NCI-H1694 treated with DMSO at 0.1 percent for 48 hours (cell line): ENCODE data around the gene B3GAT1.
"Not testable (repeated sequence)": the region's sequence is repeated elsewhere in the genome, so short reads cannot be mapped to it uniquely, and the experiment has no call there.

ENCODE experiments used
- DNase-seq: peaks from one replicate; lab custom pipeline; 2025; lab: John Stamatoyannopoulos, UW

The B3GAT1 gene

GRCh38 chr11:134412203-134413042, at the start of gene B3GAT1:
Gene B3GAT1 (minus strand): TSS chr11:134412242. CDS start chr11:134387659, 24,583 bp downstream.
- no peak for DNase-seq

GRCh38 chr11:134461621-134462020, 49.6 kb upstream of the B3GAT1 start:
- DNase-seq = no peak

GRCh38 chr11:134460881-134461280, 48.8 kb upstream of the B3GAT1 start:
- DNase-seq = peak; percentile 20

GRCh38 chr11:134460062-134460561, 48.1 kb upstream of the B3GAT1 start:
- peak; percentile 37 for DNase-seq

- no peak for DNase-seq
These were observed 47.4 kb upstream of the B3GAT1 start for GRCh38 chr11:134459246-134460061.

GRCh38 chr11:134457411-134458007, 45.5 kb upstream of the B3GAT1 start:
- not testable (repeated sequence) for DNase-seq

GRCh38 chr11:134455516-134455915, 43.5 kb upstream of the B3GAT1 start:
- no peak for DNase-seq

GRCh38 chr11:134454146-134454690, 42.2 kb upstream of the B3GAT1 start:
- no peak for DNase-seq

- DNase-seq = no peak
These were observed 41.4 kb upstream of the B3GAT1 start for GRCh38 chr11:134453441-134453840.

- DNase-seq = no peak
These were observed 40.8 kb upstream of the B3GAT1 start for GRCh38 chr11:134452838-134453155.

- DNase-seq = no peak
These were observed 40.2 kb upstream of the B3GAT1 start for GRCh38 chr11:134452026-134452837.

- DNase-seq = no peak
These were observed 38.1 kb upstream of the B3GAT1 start for GRCh38 chr11:134450186-134450585.

GRCh38 chr11:134449713-134450112, 37.7 kb upstream of the B3GAT1 start:
- no peak for DNase-seq

- no peak for DNase-seq
These were observed 37.0 kb upstream of the B3GAT1 start for GRCh38 chr11:134449051-134449450.

GRCh38 chr11:134447696-134448095, 35.7 kb upstream of the B3GAT1 start:
- DNase-seq = no peak

GRCh38 chr11:134445601-134446325, 33.7 kb upstream of the B3GAT1 start:
- no peak for DNase-seq

- not testable (repeated sequence) for DNase-seq
These were observed 32.4 kb upstream of the B3GAT1 start for GRCh38 chr11:134444160-134445108.

- no peak for DNase-seq
These were observed 31.2 kb upstream of the B3GAT1 start for GRCh38 chr11:134443246-134443645.

GRCh38 chr11:134442246-134442645, 30.2 kb upstream of the B3GAT1 start:
- no peak for DNase-seq

- no peak for DNase-seq
These were observed 29.7 kb upstream of the B3GAT1 start for GRCh38 chr11:134441706-134442105.
